Stimulated activated naive CD8-positive, alpha-beta T cell treated with anti-CD3 and anti-CD28 coated beads, Interleukin-15, amount 100 ng/mL, for 72 hours (primary cell): ENCODE results near the gene CROCC.

Source experiments
- ATAC-seq: fragments of 150-1000 bp; cut with Tn5 transposase; 2 replicates; pipeline ENCODE4 v1.10.0; 2021; ENCODE audit warnings: mild to moderate bottlenecking, moderate library complexity
- DNase-seq, 2 donors: peaks; one replicate each; pipeline ENCODE4 v3.0.0; 2021 to 2022
- H3K27ac Mint-ChIP-seq, 2 donors: one replicate each; pipeline ENCODE4 v1.8.0; 2022; ENCODE audit warnings: mild to moderate bottlenecking in 2 of 2, mixed read lengths in 2 of 2, moderate library complexity in 2 of 2
- H3K27me3 Mint-ChIP-seq: one replicate; pipeline ENCODE4 v1.8.0; 2022; ENCODE audit warnings: mixed read lengths
- H3K4me1 Mint-ChIP-seq: one replicate; pipeline ENCODE4 v1.8.0; 2022; ENCODE audit warnings: mild to moderate bottlenecking, mixed read lengths
- H3K4me3 Mint-ChIP-seq, 2 donors: one replicate each; pipeline ENCODE4 v1.8.0; 2022; ENCODE audit warnings: mild to moderate bottlenecking in 2 of 2, mixed read lengths in 2 of 2, moderate library complexity in 1 of 2
- H3K9me3 Mint-ChIP-seq, 2 donors: one replicate each; pipeline ENCODE4 v1.8.0; 2022; ENCODE audit warnings: mixed read lengths in 2 of 2

CROCC gene

DNA sequence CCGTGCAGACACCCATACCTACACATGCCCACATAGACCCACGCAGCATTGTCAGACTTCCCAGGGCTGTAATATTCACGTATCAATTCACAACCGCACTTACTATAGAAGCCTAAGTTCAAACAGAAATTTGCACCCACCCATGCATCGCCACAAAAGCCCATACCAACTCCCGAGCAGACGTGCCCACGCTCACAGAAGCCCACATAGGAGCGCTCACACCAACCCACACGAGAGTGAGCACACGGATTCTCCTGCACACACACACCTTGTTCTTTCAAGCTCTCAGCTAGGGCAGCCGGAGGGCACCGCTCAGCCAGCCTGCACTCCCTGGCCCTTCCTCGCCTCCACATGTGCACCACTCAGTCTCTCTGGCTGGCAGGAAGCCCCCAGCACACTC lies 54.1 kb downstream of the CROCC start:
- ATAC-seq: no peak

DNA sequence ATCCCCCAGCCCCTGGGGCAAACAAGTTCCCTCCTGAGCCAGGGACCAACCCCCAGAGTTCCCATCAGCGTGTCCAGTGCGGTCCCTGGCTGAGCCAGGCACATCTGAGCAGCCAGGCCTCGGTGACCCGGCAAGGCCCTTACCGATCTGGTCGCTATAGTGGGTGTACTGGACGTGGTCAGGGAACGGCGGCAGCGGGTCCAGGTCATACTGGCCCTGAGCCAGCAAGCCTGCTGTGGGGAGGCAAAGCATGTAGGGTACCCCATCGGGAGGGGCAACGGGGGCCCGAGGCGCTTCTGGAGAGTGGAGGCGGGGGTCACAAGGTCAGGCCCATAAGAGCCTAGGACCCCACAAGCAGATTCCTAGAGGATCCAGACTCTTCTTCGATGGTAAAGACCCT lies 55.2 kb downstream of the CROCC start:
- no peak for DNase-seq
- ATAC-seq: no peak
- peaks cover 12% of the 10 kb centered on the region for H3K4me1 Mint-ChIP-seq
- H3K27me3 Mint-ChIP-seq: peaks cover 32% of the 10 kb centered on the region
- H3K9me3 Mint-ChIP-seq: no peaks in the 10 kb centered on the region
- no peak overlapping the region for H3K27ac Mint-ChIP-seq
- no peak overlapping the region for H3K4me3 Mint-ChIP-seq

More for the DNA sequence above, 54.1 kb downstream of the CROCC start:
- H3K4me1 Mint-ChIP-seq: peaks cover 5% of the 10 kb centered on the region
- no peak overlapping the region for H3K4me3 Mint-ChIP-seq
- peaks cover 21% of the 10 kb centered on the region for H3K27me3 Mint-ChIP-seq
- no peaks in the 10 kb centered on the region for H3K9me3 Mint-ChIP-seq
- DNase-seq: no peak
- H3K27ac Mint-ChIP-seq: no peak overlapping the region

DNA sequence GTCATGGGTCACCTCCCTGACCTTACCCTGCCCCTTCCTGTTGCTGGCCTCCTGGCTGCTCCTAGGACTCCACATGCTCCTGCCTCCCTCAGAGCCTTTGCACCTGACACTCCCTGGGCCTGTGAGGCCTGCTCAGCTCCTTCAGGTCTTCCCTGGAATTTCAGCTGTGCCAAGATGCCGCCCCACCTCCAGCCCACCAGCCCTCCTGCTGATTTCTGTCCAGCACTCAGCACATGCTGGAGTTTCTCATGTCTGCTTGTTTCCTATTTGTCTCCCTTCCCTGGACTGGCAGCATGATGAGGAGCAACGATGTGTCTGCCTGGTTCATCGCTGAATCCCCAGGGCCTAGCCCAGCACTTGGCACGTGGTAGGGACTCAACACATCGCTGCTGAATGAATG lies 55.6 kb downstream of the CROCC start:
- peaks cover 36% of the 10 kb centered on the region for H3K27me3 Mint-ChIP-seq
- no peak overlapping the region for H3K27ac Mint-ChIP-seq
- DNase-seq (no peak), ATAC-seq (no peak)
- H3K9me3 Mint-ChIP-seq: no peaks in the 10 kb centered on the region
- peaks cover 12% of the 10 kb centered on the region for H3K4me1 Mint-ChIP-seq
- no peak overlapping the region for H3K4me3 Mint-ChIP-seq

DNA sequence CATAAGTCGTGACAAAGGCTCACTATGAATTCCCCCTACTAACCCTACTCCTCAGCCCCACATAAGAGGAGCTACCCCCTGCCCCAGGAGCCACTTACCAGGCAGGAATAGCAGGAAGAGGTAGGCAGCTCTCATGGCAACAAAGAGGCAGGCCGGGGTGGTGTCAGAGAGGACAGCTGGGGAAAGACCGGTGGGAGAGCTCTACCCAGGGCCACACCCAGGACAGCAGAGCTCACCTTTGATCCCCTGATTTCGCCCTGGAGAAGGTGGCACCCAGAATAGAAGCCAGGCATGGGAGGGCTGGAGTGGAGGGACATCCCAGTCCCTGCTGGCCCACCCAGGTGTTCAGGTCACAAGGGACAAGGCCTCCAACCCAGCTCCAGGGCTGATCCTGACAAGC lies 56.4 kb downstream of the CROCC start:
- H3K4me1 Mint-ChIP-seq: peaks cover 12% of the 10 kb centered on the region
- ATAC-seq (no peak), DNase-seq (no peak)
- H3K27me3 Mint-ChIP-seq: peaks cover 44% of the 10 kb centered on the region
- no peak overlapping the region for H3K27ac Mint-ChIP-seq
- H3K4me3 Mint-ChIP-seq: no peak overlapping the region
- no peaks in the 10 kb centered on the region for H3K9me3 Mint-ChIP-seq

DNA sequence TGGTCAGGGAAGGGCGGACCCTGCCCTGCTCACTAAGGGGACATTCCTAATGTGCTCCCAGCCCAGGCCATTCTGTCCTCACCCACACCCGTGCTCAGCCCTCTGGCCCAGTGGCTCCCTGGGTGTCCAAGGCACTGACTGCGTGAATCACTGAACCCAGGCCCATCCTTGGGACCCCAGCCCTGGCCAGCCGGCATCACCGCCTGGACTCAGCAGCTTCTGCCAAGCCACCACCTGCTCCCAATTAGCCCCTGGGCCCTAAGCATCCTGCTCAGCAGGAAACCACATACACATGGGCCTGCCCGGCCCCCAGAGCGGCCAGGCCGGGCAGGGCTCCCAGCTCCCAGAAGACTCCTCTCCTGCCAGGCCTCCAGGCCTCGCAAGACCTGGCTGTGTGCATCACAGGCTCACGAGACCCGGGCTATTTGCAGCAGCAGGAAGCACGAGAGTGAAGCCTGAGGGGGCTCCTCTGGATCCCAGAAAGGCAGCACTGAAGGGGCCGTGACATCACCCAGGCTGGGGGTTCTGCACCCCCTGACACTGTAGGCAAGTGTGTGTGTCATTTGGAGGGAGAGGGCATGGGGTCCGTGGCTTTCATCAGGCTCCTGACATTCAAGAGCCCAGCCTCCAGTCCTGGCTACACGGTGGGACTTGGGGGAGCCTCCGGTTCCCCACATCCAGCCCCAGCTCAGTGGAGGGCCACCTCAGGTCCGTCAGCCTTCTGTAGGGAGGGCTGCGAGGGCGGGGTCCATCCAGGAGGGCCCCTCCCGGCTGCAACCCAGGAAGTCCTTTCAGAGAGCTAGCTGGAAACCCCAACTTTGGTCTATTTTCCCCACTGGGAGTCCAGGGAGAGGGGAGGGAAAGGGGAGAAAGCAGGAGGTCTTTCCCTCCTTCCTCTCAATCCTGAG lies 57.1 kb downstream of the CROCC start:
- H3K4me1 Mint-ChIP-seq: peaks cover 12% of the 10 kb centered on the region
- H3K27me3 Mint-ChIP-seq: peaks cover 50% of the 10 kb centered on the region
- ATAC-seq: no peak
- no peaks in the 10 kb centered on the region for H3K9me3 Mint-ChIP-seq
- no peak overlapping the region for H3K27ac Mint-ChIP-seq
- H3K4me3 Mint-ChIP-seq: peak overlapping the region in 1 of 2 donors; percentile 51
- no peak for DNase-seq

DNA sequence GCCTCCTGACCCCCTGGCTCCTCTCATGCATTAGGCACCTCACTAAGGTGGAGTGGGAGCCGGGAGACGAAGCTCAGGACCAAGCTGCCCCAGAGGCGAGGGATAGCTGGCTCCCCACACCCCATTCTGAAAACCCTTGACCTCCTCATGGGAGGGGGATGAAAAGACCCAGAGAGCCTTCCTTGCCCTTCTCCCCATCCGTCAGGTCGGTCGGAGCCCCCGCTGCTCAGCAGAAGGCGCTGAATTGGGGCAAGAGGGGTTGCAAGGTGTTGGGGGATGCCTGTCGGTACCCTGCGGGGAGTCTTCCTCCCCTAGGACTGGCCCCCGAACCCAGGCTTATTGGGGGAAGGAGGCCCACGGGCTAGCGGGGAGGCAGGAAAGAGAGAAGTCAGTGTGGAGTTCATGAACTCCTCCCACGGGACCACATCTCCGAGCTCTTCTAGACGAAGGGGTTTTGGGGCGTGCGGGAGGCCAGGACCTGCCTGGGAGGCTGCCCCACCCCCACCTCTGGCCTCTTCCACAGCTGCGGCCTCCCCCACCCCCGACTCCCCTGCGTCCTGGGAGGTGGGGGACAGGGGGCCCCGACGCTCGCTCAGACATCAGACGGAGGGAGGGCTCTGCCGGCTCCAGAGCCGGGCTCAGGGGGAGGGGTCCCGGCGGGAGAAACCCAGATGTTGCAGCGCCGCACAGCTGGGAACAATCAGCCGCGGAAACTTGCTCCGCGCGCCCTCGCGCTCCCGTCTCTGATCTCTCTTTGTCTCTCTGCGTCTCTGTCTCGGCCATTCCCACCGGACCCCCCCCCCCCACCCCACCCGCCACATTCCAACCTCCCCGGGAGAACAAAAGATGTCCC lies 58.0 kb downstream of the CROCC start:
- Mint-ChIP-seq H3K4me1 (peaks cover 12% of the 10 kb centered on the region), H3K27ac (no peak overlapping the region), H3K4me3 (peak overlapping the region; percentile 36 to 61), H3K27me3 (peaks cover 53% of the 10 kb centered on the region), H3K9me3 (no peaks in the 10 kb centered on the region)
- peak; percentile 12 for ATAC-seq
- no peak for DNase-seq

DNA sequence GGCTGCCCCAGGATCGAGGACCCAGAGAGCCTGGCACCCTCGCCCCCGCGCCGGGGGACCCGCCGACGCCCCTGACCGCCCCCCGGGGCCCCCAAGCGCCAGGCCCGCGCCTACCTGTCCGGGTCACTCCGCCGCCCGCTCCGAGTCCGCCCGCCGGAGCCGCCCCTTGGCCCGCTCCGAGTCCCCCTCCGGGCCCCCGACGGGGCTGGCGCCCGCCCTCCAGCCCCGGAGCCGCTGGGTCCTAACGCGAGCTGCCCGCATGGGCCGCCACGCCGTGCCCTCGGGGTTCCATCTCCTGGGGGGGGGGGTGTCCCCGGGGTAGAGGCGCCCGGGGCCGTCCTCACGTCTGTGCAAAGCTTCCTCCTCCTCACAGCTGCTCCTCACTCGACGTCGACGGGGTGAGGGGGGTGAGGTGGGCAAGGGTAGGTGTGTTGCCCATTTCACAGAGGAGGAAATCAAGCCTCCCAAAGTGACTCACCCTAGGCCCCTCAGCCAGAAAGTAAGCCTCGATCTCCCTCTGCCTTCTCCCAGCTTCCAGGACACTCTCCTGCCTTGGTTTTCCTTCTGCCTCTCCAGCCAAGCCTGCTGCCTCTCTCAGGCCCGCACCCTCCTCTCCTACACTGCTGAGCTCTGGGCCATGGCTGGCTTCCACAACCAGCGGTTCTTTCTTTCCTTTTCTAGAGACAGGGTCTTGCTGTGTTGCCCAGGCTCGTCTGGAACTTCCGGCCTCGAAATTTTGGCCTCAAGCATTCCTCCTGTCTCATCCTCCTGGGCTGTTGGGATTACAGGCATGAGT lies 58.9 kb downstream of the CROCC start, which contains the start of gene MFAP2:
Gene MFAP2 (minus strand): TSS at position 148 of the 796 bp plus-strand sequence. CDS start 2,347 bp downstream, outside the sequence.
- Mint-ChIP-seq H3K4me3 (peak within 1 kb of the TSS; percentile 69 to 79), H3K4me1 (peaks cover 12% of the 10 kb centered on the region), H3K9me3 (no peaks in the 10 kb centered on the region), H3K27ac (peak within 1 kb of the TSS; percentile 76 to 89), H3K27me3 (peaks cover 53% of the 10 kb centered on the region)
- peak in 1 of 2 donors; percentile 20 for DNase-seq
- peak; percentile 56 for ATAC-seq

DNA sequence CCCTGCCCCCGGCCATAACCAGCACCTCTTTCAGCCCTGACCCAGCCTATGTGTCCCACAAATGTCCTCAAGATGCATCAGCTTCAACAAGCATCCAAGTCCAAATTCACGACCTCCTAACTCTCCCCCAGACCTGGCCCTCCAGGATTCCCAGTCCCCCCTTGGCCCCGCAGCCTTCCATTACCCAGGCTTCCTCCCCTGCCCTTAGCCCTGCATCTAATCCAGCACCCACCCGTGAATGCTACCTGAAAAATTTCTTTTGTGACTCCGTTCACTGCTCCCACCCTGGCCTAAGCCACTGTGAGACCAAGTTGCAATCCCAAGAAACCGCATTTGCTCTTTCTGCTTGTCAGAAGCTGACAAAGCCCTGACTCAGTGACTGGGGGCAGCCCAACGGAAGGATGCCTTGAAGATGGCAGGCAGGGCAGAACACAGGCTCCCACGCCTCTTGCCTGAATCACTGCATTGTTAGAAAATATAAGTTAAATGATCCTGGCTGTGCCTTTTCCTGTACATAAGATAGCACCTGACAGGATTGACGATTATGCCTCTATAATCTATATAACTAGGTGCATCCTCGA lies 59.6 kb downstream of the CROCC start:
- H3K27me3 Mint-ChIP-seq: peaks cover 53% of the 10 kb centered on the region
- H3K4me1 Mint-ChIP-seq: peaks cover 12% of the 10 kb centered on the region
- no peak for ATAC-seq
- DNase-seq: no peak
- peak overlapping the region; percentile 69 to 79 for H3K4me3 Mint-ChIP-seq
- H3K27ac Mint-ChIP-seq: peak overlapping the region in 1 of 2 donors; percentile 55
- H3K9me3 Mint-ChIP-seq: no peaks in the 10 kb centered on the region

DNA sequence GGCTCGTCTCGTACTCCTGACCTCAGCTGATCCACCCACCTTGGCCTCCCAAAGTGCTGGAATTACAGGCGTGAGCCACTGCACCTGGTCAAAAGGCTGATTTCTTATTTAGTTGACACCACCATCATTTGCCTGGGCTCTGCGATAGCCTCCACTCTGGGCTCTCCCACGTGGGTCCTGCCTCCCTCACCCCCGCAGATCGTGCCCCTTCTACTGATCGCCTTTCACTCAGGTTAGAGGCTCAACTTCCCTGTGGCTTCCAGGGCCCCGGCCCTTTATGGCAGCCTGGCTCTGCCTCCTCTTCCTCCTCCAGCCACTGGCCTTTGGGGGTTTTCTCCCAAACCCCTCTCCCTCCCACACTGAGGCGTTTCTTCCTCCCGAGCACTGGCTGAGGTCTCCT lies 61.2 kb downstream of the CROCC start:
- Mint-ChIP-seq H3K9me3 (no peaks in the 10 kb centered on the region), H3K27ac (no peak overlapping the region), H3K27me3 (peaks cover 53% of the 10 kb centered on the region), H3K4me1 (peaks cover 12% of the 10 kb centered on the region), H3K4me3 (no peak overlapping the region)
- ATAC-seq (no peak), DNase-seq (no peak)

DNA sequence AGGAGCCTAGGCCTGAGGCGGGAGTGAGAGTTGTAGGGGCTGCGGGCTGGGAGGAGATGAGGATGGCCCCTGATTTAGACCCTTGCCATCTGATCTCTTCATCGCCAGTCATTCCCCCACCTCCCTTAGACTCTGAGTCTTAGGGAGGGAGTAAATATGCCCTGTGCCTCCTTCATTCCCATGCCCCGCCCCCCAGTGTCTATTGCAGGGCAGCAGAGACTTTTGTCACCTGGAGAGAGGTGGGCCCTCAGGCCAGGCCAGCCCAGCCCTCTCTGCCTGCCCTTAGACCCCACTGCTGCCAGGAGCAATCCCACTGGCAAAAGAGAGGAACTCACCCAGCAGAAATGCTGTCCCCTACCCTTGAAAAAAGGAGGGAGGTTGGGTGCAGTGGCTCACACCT lies 61.9 kb downstream of the CROCC start:
- ATAC-seq: no peak

DNA sequence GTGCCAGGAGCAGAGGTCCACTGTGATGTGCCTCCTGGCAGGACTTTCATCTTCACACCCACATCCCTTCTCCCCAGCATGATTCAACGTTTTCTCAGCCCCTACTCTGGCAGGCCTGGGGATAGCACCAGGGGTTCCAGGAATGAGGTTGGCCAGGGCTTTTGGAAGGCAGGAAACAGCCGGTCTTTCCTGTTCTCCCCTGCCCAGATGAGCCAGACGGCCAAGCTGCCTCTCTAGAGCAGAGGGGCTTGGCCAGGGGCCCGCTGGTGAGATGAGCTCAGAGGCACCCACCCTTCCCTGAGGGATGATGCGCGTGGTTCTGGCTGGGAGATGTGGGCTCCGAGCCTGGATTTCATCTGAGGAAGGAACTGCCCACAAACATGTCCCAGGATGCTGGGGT lies 63.0 kb downstream of the CROCC start:
- ATAC-seq: no peak
- H3K4me1 Mint-ChIP-seq: peaks cover 12% of the 10 kb centered on the region

More for the DNA sequence above, 61.9 kb downstream of the CROCC start:
- Mint-ChIP-seq H3K27ac (peak overlapping the region in 1 of 2 donors; percentile 55), H3K27me3 (peaks cover 53% of the 10 kb centered on the region), H3K4me3 (no peak overlapping the region), H3K9me3 (no peaks in the 10 kb centered on the region), H3K4me1 (peaks cover 12% of the 10 kb centered on the region)
- DNase-seq: no peak

DNA sequence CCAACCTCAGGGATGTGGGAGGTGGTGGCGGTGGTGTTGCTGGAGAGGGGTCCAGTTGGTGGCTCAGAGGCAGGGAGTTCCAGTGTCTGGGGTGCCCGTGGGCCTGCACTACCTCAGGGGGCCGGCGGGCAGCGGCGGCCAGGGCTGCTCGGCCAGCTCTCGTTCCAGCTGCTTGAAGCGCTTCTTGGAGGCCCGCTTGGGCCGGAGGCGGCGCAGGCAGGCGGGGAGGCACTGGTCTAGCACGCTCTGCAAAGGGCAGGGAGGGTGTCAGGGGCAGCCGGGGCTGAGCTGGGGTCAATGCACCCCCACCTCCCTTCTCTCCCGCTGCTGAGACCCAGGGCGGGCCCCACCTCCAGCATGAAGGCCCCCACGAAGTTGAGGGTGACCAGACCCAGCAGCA lies 64.4 kb downstream of the CROCC start:
- ATAC-seq (no peak), DNase-seq (no peak)
- Mint-ChIP-seq H3K4me1 (peaks cover 4% of the 10 kb centered on the region), H3K9me3 (no peaks in the 10 kb centered on the region), H3K4me3 (no peak overlapping the region), H3K27me3 (peaks cover 30% of the 10 kb centered on the region), H3K27ac (no peak overlapping the region)

More for the DNA sequence above, 63.0 kb downstream of the CROCC start:
- Mint-ChIP-seq H3K9me3 (no peaks in the 10 kb centered on the region), H3K27me3 (peaks cover 44% of the 10 kb centered on the region), H3K4me3 (no peak overlapping the region), H3K27ac (no peak overlapping the region)
- no peak for DNase-seq

DNA sequence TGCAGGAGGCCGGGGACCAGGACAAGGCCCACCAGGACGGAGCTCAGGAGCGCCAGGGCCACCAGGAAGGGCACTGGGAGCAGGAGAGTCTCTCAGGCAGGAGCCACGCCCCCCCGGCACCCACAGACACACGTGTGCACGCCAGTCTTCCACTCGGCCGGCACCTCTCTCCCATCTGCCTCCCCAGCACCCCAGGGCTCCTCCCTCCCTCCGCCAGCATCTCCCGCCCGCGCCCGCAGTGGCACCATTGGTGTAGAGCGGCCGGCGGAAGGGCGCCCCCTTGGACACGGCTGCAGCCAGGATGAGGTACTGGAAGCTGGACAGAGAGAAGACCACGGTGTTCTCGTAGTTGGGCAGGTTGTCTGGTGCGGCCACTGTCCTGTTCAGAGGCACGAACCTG lies 64.8 kb downstream of the CROCC start:
- Mint-ChIP-seq H3K4me1 (no peaks in the 10 kb centered on the region), H3K4me3 (no peak overlapping the region), H3K27me3 (peaks cover 26% of the 10 kb centered on the region), H3K9me3 (no peaks in the 10 kb centered on the region), H3K27ac (no peak overlapping the region)
- DNase-seq (no peak), ATAC-seq (peak; percentile 10)

DNA sequence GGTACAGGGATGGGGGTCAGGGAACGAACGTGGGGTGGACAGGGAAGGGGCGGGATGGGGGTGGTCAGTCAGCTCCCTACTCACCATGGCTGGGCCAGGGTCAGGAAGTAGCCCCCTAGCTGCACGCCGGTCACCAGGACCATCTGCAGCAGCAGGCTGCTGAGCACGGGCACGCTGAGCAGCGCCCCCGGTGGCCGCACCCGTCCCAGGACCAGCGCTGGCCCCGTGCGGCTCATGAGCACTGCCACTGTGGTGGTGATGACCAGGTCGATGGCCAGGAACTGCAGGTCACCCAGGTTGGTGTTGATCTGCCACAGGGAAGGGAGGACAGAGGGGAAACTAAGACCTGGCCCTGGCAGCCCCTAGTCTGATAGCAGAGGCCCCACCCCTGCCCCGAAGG lies 65.2 kb downstream of the CROCC start:
- no peak overlapping the region for H3K27ac Mint-ChIP-seq
- no peak for DNase-seq
- no peaks in the 10 kb centered on the region for H3K9me3 Mint-ChIP-seq
- ATAC-seq: peak; percentile 18
- H3K27me3 Mint-ChIP-seq: peaks cover 22% of the 10 kb centered on the region
- no peak overlapping the region for H3K4me3 Mint-ChIP-seq
- H3K4me1 Mint-ChIP-seq: no peaks in the 10 kb centered on the region

DNA sequence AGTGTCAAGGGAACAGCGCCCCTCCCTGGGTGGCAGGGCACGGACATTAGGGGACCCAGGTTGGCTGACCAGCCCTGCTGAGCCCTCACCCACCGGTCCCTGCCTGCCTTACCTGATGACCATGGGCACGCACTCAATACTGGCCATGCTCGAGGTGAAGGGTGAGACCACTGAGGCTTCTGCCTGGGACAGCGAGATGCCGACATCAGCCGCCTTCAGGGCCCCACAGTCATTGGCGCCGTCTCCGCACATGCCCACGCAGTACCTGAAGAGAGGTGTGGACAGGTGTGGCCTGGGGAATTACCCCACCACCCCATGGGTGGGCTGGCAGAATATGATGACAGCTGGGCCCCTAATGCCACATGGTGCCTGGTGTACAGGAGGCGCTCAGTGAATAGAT lies 66.5 kb downstream of the CROCC start:
- no peak overlapping the region for H3K27ac Mint-ChIP-seq
- DNase-seq (no peak), ATAC-seq (no peak)
- H3K9me3 Mint-ChIP-seq: no peaks in the 10 kb centered on the region
- no peaks in the 10 kb centered on the region for H3K4me1 Mint-ChIP-seq
- no peak overlapping the region for H3K4me3 Mint-ChIP-seq
- peaks cover 9% of the 10 kb centered on the region for H3K27me3 Mint-ChIP-seq
